Gastrocnemius medialis (tissue), 4 donors: ENCODE results near the gene FZD2.

Experiments
- POLR2A ChIP-seq, 2 donors: fragments of 450-650 bp; IDR thresholded peaks; one replicate each; pipeline ENCODE4 v1.6.1; 2017; ENCODE audit warnings: antibody characterized with exemption in 2 of 2, mild to moderate bottlenecking in 2 of 2, moderate library complexity in 2 of 2
- TF ChIP-seq, protein P1 (sequence below), 5 experiments: fragments of 450-650 bp in 3 of 5; fragments of 200-600 bp in 2 of 5; sonication (generic) in 2 of 5; IDR thresholded peaks in 4 of 5; conservative IDR thresholded peaks in 1 of 5; 1 replicate in 4 of 5; 2 replicates in 1 of 5; pipeline ENCODE4 v1.5.1; 2016 to 2019; ENCODE audit warnings: antibody characterized with exemption in 5 of 5, mild to moderate bottlenecking in 3 of 5, moderate library complexity in 3 of 5

- TF ChIP-seq, protein P1, sequence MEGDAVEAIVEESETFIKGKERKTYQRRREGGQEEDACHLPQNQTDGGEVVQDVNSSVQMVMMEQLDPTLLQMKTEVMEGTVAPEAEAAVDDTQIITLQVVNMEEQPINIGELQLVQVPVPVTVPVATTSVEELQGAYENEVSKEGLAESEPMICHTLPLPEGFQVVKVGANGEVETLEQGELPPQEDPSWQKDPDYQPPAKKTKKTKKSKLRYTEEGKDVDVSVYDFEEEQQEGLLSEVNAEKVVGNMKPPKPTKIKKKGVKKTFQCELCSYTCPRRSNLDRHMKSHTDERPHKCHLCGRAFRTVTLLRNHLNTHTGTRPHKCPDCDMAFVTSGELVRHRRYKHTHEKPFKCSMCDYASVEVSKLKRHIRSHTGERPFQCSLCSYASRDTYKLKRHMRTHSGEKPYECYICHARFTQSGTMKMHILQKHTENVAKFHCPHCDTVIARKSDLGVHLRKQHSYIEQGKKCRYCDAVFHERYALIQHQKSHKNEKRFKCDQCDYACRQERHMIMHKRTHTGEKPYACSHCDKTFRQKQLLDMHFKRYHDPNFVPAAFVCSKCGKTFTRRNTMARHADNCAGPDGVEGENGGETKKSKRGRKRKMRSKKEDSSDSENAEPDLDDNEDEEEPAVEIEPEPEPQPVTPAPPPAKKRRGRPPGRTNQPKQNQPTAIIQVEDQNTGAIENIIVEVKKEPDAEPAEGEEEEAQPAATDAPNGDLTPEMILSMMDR (IDR thresholded peaks at IDR 0.05 in 4 of 5, conservative IDR thresholded peaks at IDR 0.05 in 1 of 5): no peak
- TF ChIP-seq POLR2A (IDR thresholded peaks at IDR 0.05): no peak
These were observed 39.3 kb upstream of the FZD2 start for GRCh38 chr17:44518032-44518431.
